GM12872 (cell line): ENCODE data around the gene CHMP6.

ENCODE experiments used
- TF ChIP-seq, protein P1 (sequence below): IDR thresholded peaks from 3 replicates; pipeline ENCODE4 v1.5.1; 2011; ENCODE audit warnings: low read depth, mild to moderate bottlenecking, low read length, moderate library complexity; ENCODE audit not compliant: insufficient read depth

CHMP6 gene

GRCh38 chr17:81022344-81022676 is 30.7 kb downstream of the CHMP6 start:
- TF ChIP-seq, protein P1, sequence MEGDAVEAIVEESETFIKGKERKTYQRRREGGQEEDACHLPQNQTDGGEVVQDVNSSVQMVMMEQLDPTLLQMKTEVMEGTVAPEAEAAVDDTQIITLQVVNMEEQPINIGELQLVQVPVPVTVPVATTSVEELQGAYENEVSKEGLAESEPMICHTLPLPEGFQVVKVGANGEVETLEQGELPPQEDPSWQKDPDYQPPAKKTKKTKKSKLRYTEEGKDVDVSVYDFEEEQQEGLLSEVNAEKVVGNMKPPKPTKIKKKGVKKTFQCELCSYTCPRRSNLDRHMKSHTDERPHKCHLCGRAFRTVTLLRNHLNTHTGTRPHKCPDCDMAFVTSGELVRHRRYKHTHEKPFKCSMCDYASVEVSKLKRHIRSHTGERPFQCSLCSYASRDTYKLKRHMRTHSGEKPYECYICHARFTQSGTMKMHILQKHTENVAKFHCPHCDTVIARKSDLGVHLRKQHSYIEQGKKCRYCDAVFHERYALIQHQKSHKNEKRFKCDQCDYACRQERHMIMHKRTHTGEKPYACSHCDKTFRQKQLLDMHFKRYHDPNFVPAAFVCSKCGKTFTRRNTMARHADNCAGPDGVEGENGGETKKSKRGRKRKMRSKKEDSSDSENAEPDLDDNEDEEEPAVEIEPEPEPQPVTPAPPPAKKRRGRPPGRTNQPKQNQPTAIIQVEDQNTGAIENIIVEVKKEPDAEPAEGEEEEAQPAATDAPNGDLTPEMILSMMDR = no peak

DNA sequence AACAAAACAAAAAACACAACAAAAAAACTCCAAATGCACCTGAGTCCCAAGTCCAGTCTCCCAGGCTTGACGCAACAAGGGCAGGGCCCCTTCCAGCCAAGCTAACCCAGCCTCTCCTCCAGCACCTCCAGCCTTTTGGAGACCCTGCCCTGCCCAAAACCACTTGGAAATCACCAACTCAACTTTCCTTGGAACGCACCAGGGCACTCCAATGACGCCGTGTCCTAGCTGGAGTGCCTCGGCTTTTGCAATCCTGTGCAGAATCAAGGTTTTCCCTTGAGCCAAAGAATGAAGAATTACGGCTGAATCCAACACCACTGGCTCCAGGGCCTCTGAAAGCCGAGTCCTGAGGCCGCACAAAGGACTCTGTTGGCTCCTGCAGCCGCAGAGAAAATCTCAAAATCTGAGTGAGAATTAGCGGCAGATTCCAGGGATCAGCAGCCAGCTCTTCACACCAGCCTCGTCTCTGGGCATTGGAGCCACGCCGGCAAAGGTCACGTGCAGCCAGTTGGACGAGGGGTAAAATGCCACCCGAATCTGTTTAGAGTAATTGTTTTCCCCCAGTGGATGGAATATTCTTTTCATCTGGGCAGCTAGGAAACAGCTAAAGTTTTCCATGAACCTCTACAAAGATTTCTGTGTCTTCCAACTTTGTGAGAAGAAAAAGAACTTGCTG is 33.6 kb downstream of the CHMP6 start:
- TF ChIP-seq, protein P1 = no peak

- TF ChIP-seq, protein P1 = no peak
Observed at GRCh38 chr17:81025741-81026129, 34.1 kb downstream of the CHMP6 start.

DNA sequence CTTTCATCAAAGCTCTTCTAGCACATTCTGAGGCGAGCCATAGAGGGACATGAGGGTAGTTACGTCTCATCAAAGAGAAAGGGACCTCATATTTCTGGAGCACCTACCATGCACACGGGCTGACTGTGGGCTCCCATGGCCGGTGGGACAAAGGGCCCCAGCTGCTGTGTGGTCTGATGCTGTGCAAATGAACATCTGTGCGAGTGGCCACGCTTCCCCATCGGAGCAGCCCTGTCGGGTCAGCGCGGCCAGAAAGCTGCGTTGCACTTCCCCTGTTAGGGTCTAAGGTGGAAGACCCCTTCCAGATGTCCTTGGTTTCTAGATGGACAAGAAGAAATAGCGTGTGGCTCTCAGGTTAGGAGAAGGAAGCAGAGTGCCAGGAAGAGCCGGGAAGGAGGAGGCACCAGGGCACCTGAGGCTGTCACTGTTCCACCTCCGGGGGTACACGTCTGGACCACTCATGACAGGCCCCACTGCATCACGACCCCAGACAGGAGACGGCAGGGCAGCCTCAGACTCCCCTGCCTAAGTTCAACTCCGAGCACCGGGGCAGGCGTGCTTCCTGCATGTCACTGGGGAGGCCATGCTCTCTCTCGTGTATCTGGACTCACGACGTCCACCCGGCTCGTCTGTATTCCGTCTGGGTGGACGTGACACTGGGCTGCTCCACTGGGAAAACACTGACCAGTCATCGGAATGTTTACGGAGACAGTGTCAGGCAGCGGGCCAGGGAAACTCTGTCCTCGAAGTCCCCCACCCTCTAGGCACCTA is 34.8 kb downstream of the CHMP6 start:
- TF ChIP-seq, protein P1 = no peak

GRCh38 chr17:81027038-81027437 is 35.4 kb downstream of the CHMP6 start:
- TF ChIP-seq, protein P1 = no peak

- TF ChIP-seq, protein P1 = no peak
Observed at GRCh38 chr17:81027591-81028505, 36.2 kb downstream of the CHMP6 start.

DNA sequence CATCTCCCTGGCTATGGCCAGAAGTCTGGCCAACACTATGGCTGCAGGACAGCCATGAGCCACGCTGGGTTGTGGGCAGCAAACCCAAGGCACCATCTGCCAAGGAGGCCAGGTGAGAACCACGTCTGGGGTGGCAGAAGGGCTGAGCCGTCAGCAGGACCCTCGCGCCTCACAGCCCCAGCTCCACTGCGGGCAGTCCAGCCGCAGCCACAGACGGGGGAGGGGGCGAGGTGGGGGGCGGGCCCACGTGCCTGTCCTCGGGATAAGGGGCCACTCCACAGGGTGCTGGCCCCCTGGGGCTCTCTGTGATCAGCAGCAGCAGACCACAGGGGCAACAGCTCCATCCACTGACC is 36.8 kb downstream of the CHMP6 start:
- TF ChIP-seq, protein P1 = no peak
